Loucy (cell line): ENCODE data around the gene SP3.

ENCODE experiments used
- CTCF ChIP-seq: fragments of 200-600 bp; sonication (generic); conservative IDR thresholded peaks from 2 replicates; pipeline ENCODE4 v1.5.1; 2014; ENCODE audit warnings: mild to moderate bottlenecking, antibody characterized with exemption, low read length
- EZH2phosphoT487 ChIP-seq: fragments of 200-600 bp; IDR thresholded peaks from 2 replicates; pipeline ENCODE4 v1.6.1; 2018; ENCODE audit warnings: antibody characterized with exemption, mild to moderate bottlenecking, moderate library complexity, borderline replicate concordance

- no peak for TF ChIP-seq CTCF
- TF ChIP-seq EZH2phosphoT487 = no peak
These were observed 18.0 kb downstream of the SP3 start for GRCh38 chr2:173947131-173947530.
